Measurements from ENCODE around the gene SLC26A8. TPM values are rescaled to one million over a fixed set of nuclear protein-coding genes. Genes with fewer than 3 reads are reported as not detected.
A peak's percentile ranks its signal among the peaks of the same experiment; 100 is the strongest.

SLC26A8 gene
- total and polyA plus RNA-seq, 2 of the 13 experiments (the other 11 are each of a cell fraction or from before 2014, with no cell fraction given): 0.46 TPM; not detected in 1

GRCh38 chr6:35920793-35921732 is 103.4 kb downstream of the SLC26A8 start, which contains the start of gene SRPK1 (continued):
- TF ChIP-seq ZNF710 (CRISPR knock-in tag; IDR thresholded peaks at IDR 0.05; ENCODE audit: borderline replicate concordance): peak; percentile 51; the same call in 1 of the 2 replicates
- peak; percentile 90 for TF ChIP-seq KDM2A (CRISPR knock-in tag; IDR thresholded peaks at IDR 0.05; ENCODE audit: borderline replicate concordance, low read depth)
- TF ChIP-seq TMF1 (CRISPR knock-in tag; IDR thresholded peaks at IDR 0.05; ENCODE audit: low read depth): peak; percentile 94; the same call in 1 of the 2 replicates
- no peak for TF ChIP-seq ZBTB46 (CRISPR knock-in tag; IDR thresholded peaks at IDR 0.05; ENCODE audit: borderline replicate concordance)
- TF ChIP-seq ZSCAN31 (CRISPR knock-in tag; IDR thresholded peaks at IDR 0.05; ENCODE audit: low read depth): 0 out of 2 replicates have a peak, but pooled peaks have one; percentile 28
- peak; percentile 91 for TF ChIP-seq MXD4 (CRISPR knock-in tag; IDR thresholded peaks at IDR 0.05)
- peak; percentile 95 for TF ChIP-seq TFDP2 (CRISPR knock-in tag; IDR thresholded peaks at IDR 0.05)
- peak in 1 of 2 experiments; percentile 61; a peak in 1 of 4 replicates for TF ChIP-seq REST (IDR thresholded peaks at IDR 0.05; ENCODE audit: borderline replicate concordance in 1 of 2, low read depth in 1 of 2, low read length in 2 of 2)
- 0 out of 2 replicates have a peak, but pooled peaks have one; percentile 93 for TF ChIP-seq PAWR (CRISPR knock-in tag; IDR thresholded peaks at IDR 0.05; ENCODE audit: borderline replicate concordance)
- peak; percentile 91 for TF ChIP-seq ZNF776 (CRISPR knock-in tag; IDR thresholded peaks at IDR 0.05)
- peak; percentile 90 for TF ChIP-seq UBTF (CRISPR knock-in tag; IDR thresholded peaks at IDR 0.05)
- TF ChIP-seq ZNF510 (CRISPR knock-in tag; IDR thresholded peaks at IDR 0.05; ENCODE audit: low read depth): peak; percentile 85; the same call in 1 of the 2 replicates
- TF ChIP-seq EP300 (IDR thresholded peaks at IDR 0.05; ENCODE audit: low read depth in 2 of 2, low read length in 2 of 2): no peak
- TF ChIP-seq EP300 (CRISPR knock-in tag; IDR thresholded peaks at IDR 0.05; ENCODE audit: borderline replicate concordance): 0 out of 2 replicates have a peak, but pooled peaks have one; percentile 41
- TF ChIP-seq SCMH1 (CRISPR knock-in tag; IDR thresholded peaks at IDR 0.05; ENCODE audit: borderline replicate concordance): no peak
